Upper lobe of left lung (tissue), 6 donors: ENCODE results near the gene IMMP1L. TPM values are rescaled to one million over a fixed set of nuclear protein-coding genes. Genes with fewer than 3 reads are reported as not detected.

Source experiments
- ATAC-seq, 2 donors: fragments of 200-7000 bp; cut with Tn5 transposase; one replicate each; pipeline ENCODE4 v1.9.1; 2022; ENCODE audit warnings: mild to moderate bottlenecking in 2 of 2, moderate library complexity in 2 of 2; ENCODE audit not compliant: low FRiP score in 2 of 2
- DNase-seq, 2 donors: peaks; one replicate each; pipeline ENCODE4 v3.0.0-alpha.2; 2019 to 2020
- H3K27ac ChIP-seq, 4 donors: fragments of 200-600 bp; sonication (generic); one replicate each; pipeline ENCODE4 v1.5.1; 2016 to 2019
- H3K27me3 ChIP-seq, 4 donors: fragments of 200-600 bp; sonication (generic); one replicate each; pipeline ENCODE4 v1.5.1; 2017 to 2019
- H3K36me3 ChIP-seq, 4 donors: fragments of 200-600 bp; sonication (generic); one replicate each; pipeline ENCODE4 v1.5.1; 2016 to 2019
- H3K4me1 ChIP-seq, 4 donors: fragments of 200-600 bp; sonication (generic); one replicate each; pipeline ENCODE4 v1.5.1; 2018 to 2019
- H3K4me3 ChIP-seq, 4 donors: fragments of 200-600 bp; sonication (generic); one replicate each; pipeline ENCODE4 v1.5.1; 2017 to 2019; ENCODE audit warnings: mild to moderate bottlenecking in 2 of 4, moderate library complexity in 1 of 4
- H3K9me3 ChIP-seq, 4 donors: fragments of 200-600 bp; sonication (generic); one replicate each; pipeline ENCODE4 v1.5.1; 2018 to 2019
- EP300 ChIP-seq, 4 donors: sonication (generic); formaldehyde crosslinking; IDR thresholded peaks; one replicate each; pipeline ENCODE4 v1.5.1; 2017; ENCODE audit warnings: antibody characterized with exemption in 4 of 4, control low read depth in 2 of 4
- POLR2A ChIP-seq, 4 donors: fragments of 450-650 bp; IDR thresholded peaks; one replicate each; pipeline ENCODE4 v1.5.1; 2016 to 2017; ENCODE audit warnings: antibody characterized with exemption in 4 of 4, mild to moderate bottlenecking in 2 of 4
- POLR2AphosphoS5 ChIP-seq, 2 donors: sonication (generic); formaldehyde crosslinking; IDR thresholded peaks; one replicate each; pipeline ENCODE4 v1.5.1; 2017; ENCODE audit warnings: antibody characterized with exemption in 2 of 2
- WGBS, 2 donors: methylation state at CpG; one replicate each; pipeline ENCODE4 v1.1.5; 2017 to 2018; 5-methylcytosine and 5-hydroxymethylcytosine counted together
- total RNA-seq, 6 donors: library from RNA; depleted of rRNA in 4 of 6; stranded (reverse); fragments of >200 nt in 4 of 6; gene quantifications; one replicate each; pipeline versions ENCODE4 v1.1.0 to v1.2.1, GENCODE V29; 2016 to 2021
- TF ChIP-seq, protein P1 (sequence below), 6 experiments: fragments of 450-650 bp in 4 of 6; fragments of 200-600 bp in 2 of 6; sonication (generic) in 2 of 6; IDR thresholded peaks; one replicate each; pipeline ENCODE4 v1.5.1; 2016 to 2019; ENCODE audit warnings: antibody characterized with exemption in 6 of 6
- donor health status: DM: no; HTN: no; CAD: no; lungs with moderate emphysema.
- donor health status: DM: no; HTN: yes; CAD: no; lungs with severe emphysema.

Gene IMMP1L, protein sequence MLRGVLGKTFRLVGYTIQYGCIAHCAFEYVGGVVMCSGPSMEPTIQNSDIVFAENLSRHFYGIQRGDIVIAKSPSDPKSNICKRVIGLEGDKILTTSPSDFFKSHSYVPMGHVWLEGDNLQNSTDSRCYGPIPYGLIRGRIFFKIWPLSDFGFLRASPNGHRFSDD
- total RNA-seq = 10 to 100 TPM in 4 of 6 donors, 1 to 10 TPM in 2; 2.9 to 38.2 (median 14.2) TPM

DNA sequence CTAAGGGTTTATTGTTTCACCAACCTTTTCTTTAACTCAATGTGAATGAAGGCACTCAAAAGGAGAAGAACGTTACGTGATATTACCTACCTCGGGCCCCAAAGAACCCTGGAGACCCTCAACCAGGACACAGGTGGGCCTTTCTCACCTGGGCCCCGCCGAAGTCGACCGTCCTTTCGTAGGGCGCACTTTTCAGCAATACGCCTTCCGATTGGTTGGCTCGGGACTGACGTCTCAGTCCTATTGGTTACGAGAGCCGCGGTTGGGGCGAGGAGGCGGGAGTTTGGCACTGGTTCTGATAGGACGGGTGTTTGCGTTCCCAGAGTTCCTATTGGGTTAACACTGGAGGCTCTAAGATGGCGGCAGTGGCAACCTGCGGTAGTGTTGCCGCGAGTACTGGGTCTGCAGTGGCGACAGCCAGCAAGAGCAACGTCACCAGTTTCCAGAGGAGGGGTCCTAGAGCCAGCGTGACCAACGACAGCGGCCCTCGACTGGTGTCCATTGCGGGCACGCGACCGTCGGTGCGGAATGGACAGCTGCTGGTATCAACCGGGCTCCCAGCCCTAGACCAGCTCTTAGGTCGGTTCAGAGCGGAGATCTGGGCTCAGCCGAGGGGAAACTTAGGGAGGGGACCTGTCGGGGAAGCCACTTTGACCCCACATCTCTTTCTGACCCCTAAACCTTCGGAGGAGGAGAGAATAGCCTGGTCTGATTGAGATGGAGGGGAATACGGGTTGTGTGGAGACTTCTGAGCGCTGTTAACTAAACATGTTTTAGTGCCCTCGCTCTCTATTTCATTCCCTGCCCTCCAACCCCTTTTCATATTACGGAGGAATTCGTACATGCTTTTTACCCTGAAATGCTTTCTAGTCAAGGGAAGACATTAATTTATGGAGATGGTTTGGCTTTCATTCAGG lies at the start of gene IMMP1L, which contains the start of gene ELP4:
Gene IMMP1L (minus strand): TSS at position 194 of the 917 bp plus-strand sequence. CDS start 46,346 bp downstream, outside the sequence.
Gene ELP4 (plus strand): TSS at position 339 of the 917 bp plus-strand sequence. CDS start 18 bp downstream, at position 357.
- Histone ChIP-seq H3K36me3 (peaks cover 0 to 3% (median 0%) of the 10 kb centered on the region in 4 donors), H3K4me3 (peak within 1 kb of the TSS; percentile 71 to 89 (median 84)), H3K27ac (peak within 1 kb of the TSS; percentile 78 to 91 (median 88)), H3K9me3 (no peaks in the 10 kb centered on the region), H3K4me1 (peaks cover 11 to 31% (median 24%) of the 10 kb centered on the region in 4 donors), H3K27me3 (no peaks in the 10 kb centered on the region)
- WGBS, 2 donors = 0% methylated on average over 20 to 47 of the region's 47 CpGs
- no peak for TF ChIP-seq EP300 (IDR thresholded peaks at IDR 0.05)
- peak; percentile 31 to 73 (median 56) for TF ChIP-seq POLR2A (IDR thresholded peaks at IDR 0.05)
- TF ChIP-seq, protein P1, sequence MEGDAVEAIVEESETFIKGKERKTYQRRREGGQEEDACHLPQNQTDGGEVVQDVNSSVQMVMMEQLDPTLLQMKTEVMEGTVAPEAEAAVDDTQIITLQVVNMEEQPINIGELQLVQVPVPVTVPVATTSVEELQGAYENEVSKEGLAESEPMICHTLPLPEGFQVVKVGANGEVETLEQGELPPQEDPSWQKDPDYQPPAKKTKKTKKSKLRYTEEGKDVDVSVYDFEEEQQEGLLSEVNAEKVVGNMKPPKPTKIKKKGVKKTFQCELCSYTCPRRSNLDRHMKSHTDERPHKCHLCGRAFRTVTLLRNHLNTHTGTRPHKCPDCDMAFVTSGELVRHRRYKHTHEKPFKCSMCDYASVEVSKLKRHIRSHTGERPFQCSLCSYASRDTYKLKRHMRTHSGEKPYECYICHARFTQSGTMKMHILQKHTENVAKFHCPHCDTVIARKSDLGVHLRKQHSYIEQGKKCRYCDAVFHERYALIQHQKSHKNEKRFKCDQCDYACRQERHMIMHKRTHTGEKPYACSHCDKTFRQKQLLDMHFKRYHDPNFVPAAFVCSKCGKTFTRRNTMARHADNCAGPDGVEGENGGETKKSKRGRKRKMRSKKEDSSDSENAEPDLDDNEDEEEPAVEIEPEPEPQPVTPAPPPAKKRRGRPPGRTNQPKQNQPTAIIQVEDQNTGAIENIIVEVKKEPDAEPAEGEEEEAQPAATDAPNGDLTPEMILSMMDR (IDR thresholded peaks at IDR 0.05) = peak in 2 of 6 experiments; percentile 8 to 15
- TF ChIP-seq POLR2AphosphoS5 (IDR thresholded peaks at IDR 0.05) = peak; percentile 51 to 64
- DNase-seq (peak; percentile 86 to 94), ATAC-seq (peak; percentile 100)

DNA sequence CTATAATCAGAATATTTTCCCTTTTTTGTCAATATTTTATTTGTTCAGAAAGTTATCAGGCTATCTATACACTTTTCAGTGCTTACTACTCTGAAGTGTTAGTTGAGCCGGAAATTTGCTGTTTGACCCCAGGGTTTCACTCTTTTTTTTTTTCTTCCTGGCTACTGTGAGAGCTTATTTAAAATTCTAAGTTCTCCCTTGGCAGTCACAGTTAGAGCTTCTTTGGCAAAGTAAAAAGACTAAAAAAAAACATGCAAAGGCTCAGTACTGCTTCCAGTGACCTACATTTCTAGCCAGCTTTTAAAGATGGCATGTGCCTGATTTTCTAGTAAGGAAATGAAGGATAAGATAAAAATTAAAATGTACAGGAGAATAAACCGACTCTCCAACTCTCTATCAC lies 48.6 kb upstream of the IMMP1L start:
- H3K4me3 ChIP-seq = no peak overlapping the region
- no peaks in the 10 kb centered on the region for H3K9me3 ChIP-seq
- no peak for DNase-seq
- no peaks in the 10 kb centered on the region for H3K36me3 ChIP-seq
- H3K4me1 ChIP-seq = peaks cover 0 to 10% (median 0%) of the 10 kb centered on the region in 4 donors
- TF ChIP-seq POLR2AphosphoS5 (IDR thresholded peaks at IDR 0.05) (no peak), POLR2A (IDR thresholded peaks at IDR 0.05) (no peak), EP300 (IDR thresholded peaks at IDR 0.05) (no peak)
- TF ChIP-seq, protein P1 (IDR thresholded peaks at IDR 0.05) = no peak
- H3K27me3 ChIP-seq = no peaks in the 10 kb centered on the region
- no peak overlapping the region for H3K27ac ChIP-seq
- no peak for ATAC-seq
- WGBS, 2 donors = 35 to 39% methylated on average over 2 of the region's 2 CpGs

DNA sequence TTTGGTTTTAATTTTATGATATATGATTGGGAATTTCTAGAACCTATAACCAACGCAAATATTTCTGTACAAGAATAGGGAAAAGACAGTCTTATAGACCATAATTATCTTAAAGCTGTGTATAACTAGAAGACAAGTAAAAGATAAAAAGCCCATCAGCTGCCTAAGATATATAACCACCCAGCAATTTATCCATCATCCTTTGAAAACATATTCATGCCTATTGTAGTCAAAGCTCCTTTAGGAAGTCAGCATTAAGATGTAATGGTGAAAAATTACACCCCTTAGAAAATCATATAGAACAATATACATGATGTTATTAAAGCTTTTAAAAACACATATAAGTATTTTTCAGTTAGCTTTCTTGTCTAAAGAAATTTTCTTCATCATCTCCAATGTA lies 46.5 kb upstream of the IMMP1L start:
- Histone ChIP-seq H3K27me3 (no peaks in the 10 kb centered on the region), H3K4me1 (peaks cover 0 to 10% (median 0%) of the 10 kb centered on the region in 4 donors), H3K27ac (no peak overlapping the region), H3K9me3 (no peaks in the 10 kb centered on the region), H3K36me3 (no peaks in the 10 kb centered on the region), H3K4me3 (no peak overlapping the region)
- WGBS, 2 donors = 95 to 97% methylated on average over 1 of the region's 1 CpG
- TF ChIP-seq, protein P1 (IDR thresholded peaks at IDR 0.05) = no peak
- TF ChIP-seq POLR2AphosphoS5 (IDR thresholded peaks at IDR 0.05) = no peak
- TF ChIP-seq POLR2A (IDR thresholded peaks at IDR 0.05) = no peak
- TF ChIP-seq EP300 (IDR thresholded peaks at IDR 0.05) = no peak
- ATAC-seq = no peak
- DNase-seq = no peak

DNA sequence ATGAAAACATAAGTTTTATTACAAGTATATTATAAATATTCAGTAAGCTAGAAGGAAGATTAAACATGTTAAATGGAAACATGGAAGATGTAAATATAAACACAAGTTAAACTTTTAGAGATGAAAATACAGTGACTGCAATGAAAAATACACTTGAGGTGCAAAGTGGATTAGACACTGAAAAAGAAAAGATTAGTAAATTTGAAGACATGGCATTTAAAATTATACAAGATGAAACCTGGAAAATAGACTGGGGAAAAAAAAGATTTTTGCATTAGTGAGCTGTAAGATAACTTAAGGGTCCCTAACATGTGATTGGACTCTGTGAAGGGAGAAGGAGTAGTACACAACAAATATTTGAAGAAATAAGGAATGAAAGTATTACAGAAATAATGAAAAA lies 33.4 kb upstream of the IMMP1L start:
- ATAC-seq = no peak
- no peak for TF ChIP-seq POLR2A (IDR thresholded peaks at IDR 0.05)
- TF ChIP-seq, protein P1 (IDR thresholded peaks at IDR 0.05) = no peak
- TF ChIP-seq POLR2AphosphoS5 (IDR thresholded peaks at IDR 0.05) = no peak
- TF ChIP-seq EP300 (IDR thresholded peaks at IDR 0.05) = no peak
- no peak for DNase-seq
- no peak overlapping the region for H3K4me3 ChIP-seq
- H3K4me1 ChIP-seq = no peaks in the 10 kb centered on the region
- H3K27ac ChIP-seq = no peak overlapping the region
- H3K36me3 ChIP-seq = peaks cover 0 to 9% (median 4%) of the 10 kb centered on the region in 4 donors
- H3K27me3 ChIP-seq = no peaks in the 10 kb centered on the region
- no peaks in the 10 kb centered on the region for H3K9me3 ChIP-seq
